Nephron progenitor cell (in vitro differentiated cells): ENCODE measurements around the gene INHA.

Source experiments
- DNase-seq: peaks from one replicate; pipeline ENCODE4 v3.0.0; 2021
- H3K27ac Mint-ChIP-seq: 2 replicates; pipeline ENCODE4 v1.8.0; 2021; ENCODE audit warnings: mild to moderate bottlenecking, moderate library complexity, mixed read lengths
- H3K27me3 Mint-ChIP-seq: 2 replicates; pipeline ENCODE4 v1.8.0; 2021; ENCODE audit warnings: mild to moderate bottlenecking, low read depth, mixed read lengths; ENCODE audit not compliant: poor library complexity
- H3K36me3 Mint-ChIP-seq: 2 replicates; pipeline ENCODE4 v1.8.0; 2021; ENCODE audit warnings: low read depth, mixed read lengths
- H3K4me1 Mint-ChIP-seq: 2 replicates; pipeline ENCODE4 v1.8.0; 2021; ENCODE audit warnings: mixed read lengths
- H3K4me3 Mint-ChIP-seq: 2 replicates; pipeline ENCODE4 v1.8.0; 2021; ENCODE audit warnings: mild to moderate bottlenecking, moderate library complexity, mixed read lengths
- H3K9me3 Mint-ChIP-seq: 2 replicates; pipeline ENCODE4 v1.8.0; 2021; ENCODE audit warnings: mild to moderate bottlenecking, moderate library complexity, mixed read lengths
- TF ChIP-seq, protein P1 (sequence below): fragments of 200-600 bp; sonication (generic); IDR thresholded peaks from 2 replicates; pipeline ENCODE4 v1.5.0; 2021; ENCODE audit warnings: antibody characterized with exemption

Gene INHA

DNA sequence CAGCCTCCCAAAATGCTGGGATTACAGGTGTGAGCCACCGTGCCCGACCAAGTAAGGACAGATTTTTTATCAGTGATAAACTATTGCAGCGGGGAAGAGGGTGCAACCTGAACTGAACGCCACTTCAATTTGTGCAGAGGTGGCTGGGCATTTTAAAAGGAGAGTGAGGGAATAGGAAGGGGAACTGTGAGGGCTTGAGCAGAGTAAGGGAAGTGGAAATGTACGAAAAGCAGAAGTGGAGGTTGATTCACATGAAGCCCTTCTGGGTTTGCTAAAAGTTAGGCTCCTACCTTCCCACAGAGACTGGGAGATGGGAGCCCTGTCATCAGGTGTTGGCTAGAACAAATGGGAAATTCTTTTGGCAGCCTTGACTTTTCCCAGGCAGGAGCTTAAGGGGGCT, 31.7 kb downstream of the INHA start:
- DNase-seq: no peak
- Mint-ChIP-seq H3K27me3 (no peaks in the 10 kb centered on the region), H3K9me3 (no peaks in the 10 kb centered on the region), H3K36me3 (peaks cover 21% of the 10 kb centered on the region), H3K27ac (no peak overlapping the region), H3K4me3 (no peak overlapping the region), H3K4me1 (no peaks in the 10 kb centered on the region)
- TF ChIP-seq, protein P1, sequence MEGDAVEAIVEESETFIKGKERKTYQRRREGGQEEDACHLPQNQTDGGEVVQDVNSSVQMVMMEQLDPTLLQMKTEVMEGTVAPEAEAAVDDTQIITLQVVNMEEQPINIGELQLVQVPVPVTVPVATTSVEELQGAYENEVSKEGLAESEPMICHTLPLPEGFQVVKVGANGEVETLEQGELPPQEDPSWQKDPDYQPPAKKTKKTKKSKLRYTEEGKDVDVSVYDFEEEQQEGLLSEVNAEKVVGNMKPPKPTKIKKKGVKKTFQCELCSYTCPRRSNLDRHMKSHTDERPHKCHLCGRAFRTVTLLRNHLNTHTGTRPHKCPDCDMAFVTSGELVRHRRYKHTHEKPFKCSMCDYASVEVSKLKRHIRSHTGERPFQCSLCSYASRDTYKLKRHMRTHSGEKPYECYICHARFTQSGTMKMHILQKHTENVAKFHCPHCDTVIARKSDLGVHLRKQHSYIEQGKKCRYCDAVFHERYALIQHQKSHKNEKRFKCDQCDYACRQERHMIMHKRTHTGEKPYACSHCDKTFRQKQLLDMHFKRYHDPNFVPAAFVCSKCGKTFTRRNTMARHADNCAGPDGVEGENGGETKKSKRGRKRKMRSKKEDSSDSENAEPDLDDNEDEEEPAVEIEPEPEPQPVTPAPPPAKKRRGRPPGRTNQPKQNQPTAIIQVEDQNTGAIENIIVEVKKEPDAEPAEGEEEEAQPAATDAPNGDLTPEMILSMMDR: no peak

DNA sequence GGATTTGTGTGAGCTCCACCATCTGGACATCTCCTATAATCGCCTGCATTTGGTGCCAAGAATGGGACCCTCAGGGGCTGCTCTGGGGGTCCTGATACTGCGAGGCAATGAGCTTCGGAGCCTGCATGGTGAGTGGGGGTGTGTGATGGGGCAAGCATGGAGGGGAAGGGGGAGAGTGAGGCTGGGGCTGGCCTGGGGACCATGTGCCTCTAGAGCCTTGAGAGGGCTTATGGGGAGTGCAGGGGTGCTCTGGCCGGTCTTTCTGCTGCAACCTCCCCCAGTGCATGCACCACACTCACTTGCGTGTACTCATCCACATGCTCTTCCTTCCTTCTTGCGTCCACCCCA, 33.5 kb downstream of the INHA start:
- Mint-ChIP-seq H3K27me3 (no peaks in the 10 kb centered on the region), H3K27ac (no peak overlapping the region), H3K9me3 (no peaks in the 10 kb centered on the region), H3K4me1 (no peaks in the 10 kb centered on the region), H3K4me3 (no peak overlapping the region), H3K36me3 (peaks cover 27% of the 10 kb centered on the region)
- DNase-seq: no peak
- TF ChIP-seq, protein P1: no peak

DNA sequence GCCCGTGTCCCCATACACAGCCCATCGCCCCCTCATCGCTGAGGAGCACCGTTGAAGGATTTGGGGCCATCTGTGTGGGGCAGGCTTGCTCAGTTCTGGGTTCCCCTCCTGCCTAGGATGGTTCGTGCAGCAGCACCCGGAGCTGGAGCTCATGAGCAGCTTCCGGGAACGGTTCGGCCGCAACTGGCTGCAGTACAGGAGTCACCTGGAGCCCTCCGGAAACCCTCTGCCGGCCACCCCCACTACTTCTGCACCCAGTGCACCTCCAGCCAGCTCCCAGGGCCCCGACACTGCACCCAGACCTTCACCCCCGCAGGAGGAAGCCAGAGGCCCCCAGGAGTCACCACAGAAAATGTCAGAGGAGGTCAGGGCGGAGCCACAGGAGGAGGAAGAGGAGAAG, 35.8 kb downstream of the INHA start:
- H3K27ac Mint-ChIP-seq: no peak overlapping the region
- H3K4me1 Mint-ChIP-seq: peaks cover 8% of the 10 kb centered on the region
- TF ChIP-seq, protein P1: no peak
- peaks cover 31% of the 10 kb centered on the region for H3K36me3 Mint-ChIP-seq
- H3K9me3 Mint-ChIP-seq: no peaks in the 10 kb centered on the region
- no peak for DNase-seq
- H3K4me3 Mint-ChIP-seq: no peak overlapping the region
- no peaks in the 10 kb centered on the region for H3K27me3 Mint-ChIP-seq

DNA sequence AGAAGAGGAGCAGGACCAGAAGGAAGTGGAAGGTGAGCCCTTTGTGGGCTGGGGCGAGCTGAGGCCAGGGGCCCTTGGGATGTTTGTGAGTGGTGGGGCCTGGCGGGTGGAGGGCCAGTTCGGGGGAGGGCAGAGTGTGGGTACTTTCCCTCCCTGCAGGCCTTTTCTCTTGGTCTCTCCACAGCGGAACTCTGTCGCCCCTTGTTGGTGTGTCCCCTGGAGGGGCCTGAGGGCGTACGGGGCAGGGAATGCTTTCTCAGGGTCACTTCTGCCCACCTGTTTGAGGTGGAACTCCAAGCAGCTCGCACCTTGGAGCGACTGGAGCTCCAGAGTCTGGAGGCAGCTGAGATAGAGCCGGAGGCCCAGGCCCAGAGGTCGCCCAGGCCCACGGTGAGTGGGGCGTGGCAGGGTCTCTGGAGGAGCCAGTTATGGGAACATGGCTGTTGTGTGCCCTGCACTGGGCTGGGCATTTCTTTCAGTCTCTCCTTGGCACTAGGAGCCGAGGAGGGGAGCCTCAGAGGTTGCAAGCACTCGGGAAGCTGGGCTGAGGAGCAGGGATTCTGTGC, 36.4 kb downstream of the INHA start:
- no peaks in the 10 kb centered on the region for H3K9me3 Mint-ChIP-seq
- H3K27ac Mint-ChIP-seq: no peak overlapping the region
- DNase-seq: no peak
- TF ChIP-seq, protein P1: no peak
- H3K27me3 Mint-ChIP-seq: no peaks in the 10 kb centered on the region
- peaks cover 10% of the 10 kb centered on the region for H3K4me1 Mint-ChIP-seq
- H3K36me3 Mint-ChIP-seq: peaks cover 31% of the 10 kb centered on the region
- H3K4me3 Mint-ChIP-seq: no peak overlapping the region

DNA sequence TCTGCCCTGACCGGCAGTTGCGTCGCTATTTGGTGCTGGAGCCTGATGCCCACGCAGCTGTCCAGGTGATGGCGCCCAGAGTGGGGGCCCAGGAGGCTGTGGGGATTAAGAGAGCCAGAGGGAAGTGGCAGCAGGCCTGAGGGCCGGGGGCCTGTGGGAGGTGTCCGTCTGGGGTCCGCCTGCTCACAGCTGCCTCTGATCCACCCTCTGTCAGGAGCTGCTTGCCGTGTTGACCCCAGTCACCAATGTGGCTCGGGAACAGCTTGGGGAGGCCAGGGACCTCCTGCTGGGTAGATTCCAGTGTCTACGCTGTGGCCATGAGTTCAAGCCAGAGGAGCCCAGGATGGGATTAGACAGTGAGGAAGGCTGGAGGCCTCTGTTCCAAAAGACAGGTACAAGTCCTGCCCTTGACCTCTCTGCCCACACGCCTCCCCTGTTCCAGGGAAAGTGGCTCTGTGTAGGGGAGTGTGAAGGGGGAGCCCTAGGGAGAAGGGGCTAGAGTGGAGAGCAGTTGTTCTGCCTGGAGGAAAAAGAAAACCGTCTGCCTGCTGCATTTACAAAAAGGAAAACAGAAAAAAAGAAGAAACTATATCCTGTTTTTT, 37.1 kb downstream of the INHA start:
- Mint-ChIP-seq H3K27me3 (no peaks in the 10 kb centered on the region), H3K27ac (no peak overlapping the region), H3K9me3 (no peaks in the 10 kb centered on the region), H3K36me3 (peaks cover 25% of the 10 kb centered on the region), H3K4me1 (peaks cover 10% of the 10 kb centered on the region), H3K4me3 (no peak overlapping the region)
- TF ChIP-seq, protein P1: no peak
- no peak for DNase-seq

DNA sequence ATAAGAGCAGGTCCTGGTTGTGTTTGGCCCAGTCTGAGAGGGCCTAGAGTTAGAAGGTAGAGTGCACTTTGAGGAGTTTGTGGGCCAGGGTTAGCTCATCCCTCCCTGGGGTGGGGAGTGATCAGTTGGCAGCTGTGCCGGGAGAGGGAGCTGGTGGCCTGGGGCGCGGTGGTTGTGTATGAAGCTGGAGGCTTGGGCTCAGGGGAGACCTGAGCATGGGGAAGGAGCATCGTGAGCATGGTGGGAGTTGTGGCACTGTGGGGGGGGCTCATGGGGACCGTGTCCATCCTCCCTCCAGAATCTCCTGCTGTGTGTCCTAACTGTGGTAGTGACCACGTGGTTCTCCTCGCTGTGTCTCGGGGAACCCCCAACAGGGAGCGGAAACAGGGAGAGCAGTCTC, 39.2 kb downstream of the INHA start:
- Mint-ChIP-seq H3K4me1 (peaks cover 20% of the 10 kb centered on the region), H3K36me3 (peaks cover 20% of the 10 kb centered on the region), H3K9me3 (no peaks in the 10 kb centered on the region), H3K4me3 (no peak overlapping the region), H3K27me3 (no peaks in the 10 kb centered on the region), H3K27ac (no peak overlapping the region)
- no peak for DNase-seq
- TF ChIP-seq, protein P1: no peak
